Colon (tissue), 2 donors: ENCODE data around the gene ASB3.
"Not testable (repeated sequence)": the region's sequence is repeated elsewhere in the genome, so short reads cannot be mapped to it uniquely, and the experiment has no call there.

Source experiments
- FAIRE-seq: peaks from 2 replicates; lab custom pipeline; 2012; peaks lifted over from hg19 to GRCh38; lab: Jason Lieb, UNC
- donor health status: control.
- donor health status: control.

Gene ASB3

DNA sequence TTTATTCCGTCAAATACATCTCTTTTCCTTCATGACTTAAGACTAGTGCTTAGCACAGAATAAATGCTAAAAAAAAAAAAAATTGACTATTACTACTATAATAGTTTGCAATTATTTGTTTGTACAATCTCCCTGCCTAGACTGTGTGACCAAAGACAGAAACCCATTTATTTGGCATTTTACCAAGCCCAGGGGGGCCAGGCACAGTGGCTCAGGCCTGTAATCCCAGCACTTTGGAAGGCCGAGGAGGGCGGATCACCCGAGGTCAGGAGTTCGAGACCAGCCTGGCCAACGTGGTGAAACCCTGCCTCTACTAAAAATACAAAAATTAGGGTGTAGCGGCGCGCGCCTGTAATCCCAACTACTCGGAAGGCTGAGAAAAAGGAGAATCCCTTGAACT is 1.4 kb downstream of the ASB3 start:
- no peak for FAIRE-seq

DNA sequence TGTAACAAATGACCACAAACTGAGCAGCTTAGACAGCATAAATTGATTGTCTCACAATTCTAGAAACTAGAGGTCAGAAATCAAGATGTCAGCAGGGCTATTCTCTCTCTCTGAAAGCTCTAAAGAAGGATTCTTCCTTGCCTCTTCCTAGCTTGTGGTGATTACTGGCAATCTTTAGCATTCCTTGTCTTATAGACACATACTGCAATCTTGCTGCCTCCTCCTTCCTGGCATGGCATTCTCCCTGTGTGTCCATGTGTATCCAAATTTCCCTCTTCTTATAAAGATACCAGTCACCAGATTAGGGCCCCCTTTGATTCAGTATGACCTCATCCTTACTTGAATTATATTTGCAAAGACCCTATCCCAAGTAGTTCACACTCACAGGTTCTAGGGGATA is 2.3 kb downstream of the ASB3 start:
- FAIRE-seq: no peak

- no peak for FAIRE-seq
Measured at GRCh38 chr2:53782676-53783075, 4.1 kb downstream of the ASB3 start.

DNA sequence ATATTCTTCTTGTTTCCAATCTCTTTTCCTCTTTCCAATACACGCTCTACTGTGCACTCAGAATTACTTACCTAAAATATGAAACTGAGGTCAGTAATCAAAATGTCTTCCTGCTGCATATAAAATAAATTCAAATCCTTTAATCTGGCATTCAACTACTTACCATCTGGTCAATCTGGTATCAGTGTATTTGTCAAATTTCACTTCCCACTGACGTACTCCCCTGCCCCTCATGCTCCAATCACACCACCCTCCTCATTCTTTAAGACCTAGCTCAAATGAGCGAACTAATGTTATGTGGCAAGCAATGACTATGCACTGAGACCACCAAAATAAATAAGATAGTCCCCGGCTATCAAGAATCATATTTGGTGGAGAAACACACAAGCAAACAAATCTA is 6.7 kb downstream of the ASB3 start:
- no peak for FAIRE-seq

DNA sequence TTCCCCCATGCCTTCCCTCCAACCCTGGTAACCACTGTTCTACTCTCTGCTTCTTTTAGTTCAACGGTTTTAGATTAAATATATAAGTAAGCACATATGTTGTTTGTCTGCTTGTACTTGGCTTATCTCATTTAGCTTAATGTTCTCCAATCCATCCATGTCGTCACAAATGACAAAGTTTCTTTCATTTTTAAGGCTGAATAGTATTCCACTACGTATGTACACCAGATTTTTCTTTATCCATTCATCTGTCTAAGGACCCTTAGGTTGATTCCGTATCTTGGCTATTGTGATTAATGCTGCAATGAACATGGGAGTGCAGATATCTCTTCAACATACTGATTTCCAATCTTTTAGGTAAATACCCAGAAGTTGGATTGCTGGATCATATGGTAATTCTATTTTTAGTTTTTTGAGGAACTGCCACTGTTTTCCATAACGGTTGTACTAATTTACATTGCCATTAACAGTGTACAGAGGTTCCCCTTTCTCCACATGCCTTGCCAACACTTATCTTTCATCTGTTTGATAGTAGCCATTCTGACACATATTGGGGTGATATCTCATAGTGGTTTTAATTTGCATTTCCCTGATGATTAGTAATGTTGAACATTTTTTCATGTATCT is 8.1 kb downstream of the ASB3 start:
- no peak for FAIRE-seq

- no peak for FAIRE-seq
Measured at GRCh38 chr2:53777134-53777533, 9.6 kb downstream of the ASB3 start.

DNA sequence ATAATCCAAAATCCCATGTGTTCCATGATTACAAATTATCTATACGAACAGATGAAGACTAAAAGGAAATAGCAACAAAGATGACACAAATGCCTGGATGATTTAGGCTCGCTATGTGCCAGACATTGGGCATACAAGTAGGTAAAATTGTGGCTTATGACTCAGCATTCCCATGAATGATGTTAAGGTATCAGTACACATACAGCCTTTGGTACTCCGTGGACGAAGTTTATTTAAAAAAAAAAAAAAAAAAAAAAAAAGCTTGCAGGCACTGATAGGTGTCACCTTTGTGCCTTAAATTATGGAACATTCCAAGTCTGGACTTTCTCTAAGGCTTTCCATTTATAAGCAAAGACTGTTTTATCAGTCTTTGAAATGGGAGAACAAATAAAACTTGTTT is 16.5 kb downstream of the ASB3 start:
- no peak for FAIRE-seq

- FAIRE-seq: no peak
Measured at GRCh38 chr2:53769318-53769945, 17.3 kb downstream of the ASB3 start.

GRCh38 chr2:53768242-53768542 is 18.6 kb downstream of the ASB3 start:
- FAIRE-seq: no peak

DNA sequence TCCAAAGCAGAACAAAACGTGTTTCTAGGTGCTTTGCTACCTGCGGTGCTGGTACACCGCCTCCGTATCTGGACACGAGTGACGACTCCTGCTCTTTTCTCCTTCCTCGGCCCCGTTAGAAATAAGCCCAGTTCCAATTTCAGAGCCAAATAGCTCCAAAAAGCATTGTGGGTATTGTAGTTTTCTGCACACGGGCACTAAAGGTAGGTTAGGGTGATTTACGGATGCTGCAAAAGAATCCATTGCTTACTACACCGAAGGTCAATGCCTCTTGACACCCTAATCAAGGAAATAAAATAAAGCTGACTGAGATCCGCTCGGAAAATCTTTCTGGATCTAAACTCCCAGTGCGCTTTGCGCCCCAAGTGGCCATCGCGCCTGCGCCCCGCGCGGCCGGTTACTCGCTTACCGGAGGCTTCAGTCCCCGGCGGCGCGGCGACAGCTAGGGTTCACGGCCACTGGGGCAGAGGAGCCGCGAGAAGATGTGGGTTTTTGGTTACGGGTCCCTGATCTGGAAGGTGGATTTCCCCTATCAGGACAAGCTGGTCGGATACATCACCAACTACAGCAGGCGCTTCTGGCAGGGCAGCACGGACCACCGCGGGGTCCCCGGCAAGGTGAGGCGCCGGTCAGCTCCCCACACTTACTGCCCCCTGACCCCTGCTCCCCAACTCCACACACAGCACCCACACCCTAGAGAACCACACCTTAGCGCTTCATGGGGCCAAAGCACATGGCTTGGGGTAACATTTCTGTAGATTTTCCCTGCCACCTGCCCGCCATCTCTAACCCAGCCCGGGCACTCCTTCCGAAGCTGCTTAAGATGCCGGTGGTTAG is 19.1 kb downstream of the ASB3 start, which contains the start of gene CHAC2:
TSS of gene CHAC2 (plus strand) at position 400 of the 837 bp plus-strand sequence. CDS start at position 483, 83 bp downstream.
- no peak for FAIRE-seq

DNA sequence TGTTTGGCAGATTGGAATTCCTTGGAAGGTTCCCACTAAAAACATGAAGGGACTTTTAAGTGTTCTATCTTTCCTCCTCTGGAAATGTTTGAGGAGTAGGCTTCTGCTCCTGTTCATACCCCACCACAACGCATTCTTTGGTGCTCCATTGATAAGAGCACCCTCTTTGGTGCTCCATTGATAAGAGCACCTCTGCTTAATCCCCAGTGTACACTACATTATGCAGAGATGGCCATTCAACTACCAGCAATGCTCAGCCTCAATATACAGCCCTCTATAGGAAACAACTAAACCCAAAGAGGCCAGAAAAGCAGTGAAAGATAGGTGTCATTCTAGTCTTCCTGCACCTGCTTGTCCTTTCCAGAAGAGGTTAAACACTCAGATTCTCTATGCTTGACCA is 21.0 kb downstream of the ASB3 start:
- FAIRE-seq: no peak

DNA sequence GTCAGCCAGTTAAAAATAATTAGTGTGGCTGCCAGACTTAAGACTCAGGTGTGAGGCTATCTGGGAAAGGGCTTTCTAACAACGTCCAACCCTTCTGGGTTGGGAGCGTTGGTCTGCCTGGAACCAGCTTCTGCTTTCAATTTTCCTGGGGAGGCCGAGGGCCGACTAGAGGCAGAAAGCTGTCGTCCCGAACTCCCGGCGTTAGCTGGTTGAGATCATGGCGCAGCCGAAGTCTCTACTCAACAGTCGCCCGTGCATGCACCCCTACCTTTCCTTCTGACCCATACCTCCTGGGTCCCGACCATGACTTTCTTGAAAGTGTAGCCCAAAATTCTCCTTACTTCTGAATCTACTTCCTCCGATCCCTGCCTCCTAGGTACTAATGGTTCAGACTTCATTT is 29.5 kb downstream of the ASB3 start:
- not testable (repeated sequence) for FAIRE-seq

DNA sequence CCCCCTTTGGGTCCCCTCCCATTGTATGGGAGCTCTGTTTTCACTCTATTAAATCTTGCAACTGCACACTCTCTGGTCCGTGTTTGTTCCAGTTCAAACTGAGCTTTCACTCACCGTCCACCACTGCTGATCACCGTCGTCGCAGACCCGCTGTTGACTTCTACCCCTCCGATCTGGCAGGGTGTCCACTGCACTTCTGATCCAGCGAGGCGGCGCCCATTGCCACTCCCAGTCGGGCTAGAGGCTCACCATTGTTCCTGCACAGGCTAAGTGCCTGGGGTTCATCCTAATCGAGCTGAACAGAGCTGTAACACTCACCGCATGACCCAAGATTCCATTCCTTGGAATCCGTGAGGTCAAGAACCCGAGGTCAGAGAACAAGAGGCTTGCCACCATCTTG is 30.1 kb downstream of the ASB3 start:
- FAIRE-seq: no peak

DNA sequence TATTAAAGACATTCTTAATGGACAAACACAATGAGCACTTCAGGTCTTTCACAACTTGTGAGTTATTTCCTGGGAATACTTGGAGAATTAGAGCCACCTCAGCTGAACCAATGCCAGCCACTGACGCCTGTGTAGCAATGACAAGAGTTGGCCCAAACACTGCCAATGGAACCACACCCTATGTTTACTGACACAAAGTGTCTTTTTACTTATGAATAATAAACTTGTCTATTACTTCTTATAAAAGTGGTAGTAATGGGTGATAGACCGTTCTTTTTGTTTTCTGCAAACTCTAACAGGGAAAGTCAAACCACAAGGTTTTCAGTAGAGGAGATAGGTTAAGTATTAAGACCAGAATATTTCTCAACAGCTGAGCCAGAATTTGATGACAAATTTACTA is 31.6 kb downstream of the ASB3 start:
- no peak for FAIRE-seq

- no peak for FAIRE-seq
Measured at GRCh38 chr2:53753041-53753440, 33.7 kb downstream of the ASB3 start.

DNA sequence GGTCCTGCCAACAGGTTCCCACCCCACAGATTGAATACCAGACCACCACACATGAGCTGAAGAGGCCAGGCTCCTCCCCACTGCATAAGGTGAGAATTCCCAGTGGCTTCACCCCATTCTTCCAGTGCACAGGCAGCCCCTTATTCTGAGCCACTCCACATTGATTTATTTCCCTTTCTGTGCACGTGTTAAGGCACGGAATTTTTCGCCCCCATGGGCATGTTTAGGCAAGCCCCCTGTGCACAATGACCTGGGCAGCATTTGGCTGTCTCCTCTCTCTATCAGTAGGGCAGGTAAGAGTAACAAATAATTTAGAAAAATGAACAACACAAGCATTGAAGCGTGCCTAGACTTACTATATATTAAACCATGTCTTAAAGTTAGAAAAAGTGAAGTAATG is 34.4 kb downstream of the ASB3 start:
- FAIRE-seq: no peak

DNA sequence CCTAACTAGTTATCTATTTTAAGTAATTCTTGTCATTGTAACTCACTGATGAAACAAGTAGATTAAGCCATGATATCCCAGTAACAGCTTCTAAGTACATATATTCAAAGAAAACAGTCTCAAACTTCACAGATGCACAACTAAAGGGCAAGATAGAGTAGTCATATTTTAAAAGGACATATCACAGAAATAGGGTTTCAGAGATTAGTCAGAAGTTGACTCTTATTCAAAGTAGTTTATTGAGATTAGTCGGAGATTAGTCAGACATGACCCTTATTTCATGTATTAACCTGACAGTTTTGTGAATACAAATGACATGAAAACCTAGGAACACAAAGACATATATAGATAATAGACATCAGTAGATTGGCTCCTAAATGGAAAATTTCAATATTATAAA is 35.0 kb downstream of the ASB3 start:
- no peak for FAIRE-seq

DNA sequence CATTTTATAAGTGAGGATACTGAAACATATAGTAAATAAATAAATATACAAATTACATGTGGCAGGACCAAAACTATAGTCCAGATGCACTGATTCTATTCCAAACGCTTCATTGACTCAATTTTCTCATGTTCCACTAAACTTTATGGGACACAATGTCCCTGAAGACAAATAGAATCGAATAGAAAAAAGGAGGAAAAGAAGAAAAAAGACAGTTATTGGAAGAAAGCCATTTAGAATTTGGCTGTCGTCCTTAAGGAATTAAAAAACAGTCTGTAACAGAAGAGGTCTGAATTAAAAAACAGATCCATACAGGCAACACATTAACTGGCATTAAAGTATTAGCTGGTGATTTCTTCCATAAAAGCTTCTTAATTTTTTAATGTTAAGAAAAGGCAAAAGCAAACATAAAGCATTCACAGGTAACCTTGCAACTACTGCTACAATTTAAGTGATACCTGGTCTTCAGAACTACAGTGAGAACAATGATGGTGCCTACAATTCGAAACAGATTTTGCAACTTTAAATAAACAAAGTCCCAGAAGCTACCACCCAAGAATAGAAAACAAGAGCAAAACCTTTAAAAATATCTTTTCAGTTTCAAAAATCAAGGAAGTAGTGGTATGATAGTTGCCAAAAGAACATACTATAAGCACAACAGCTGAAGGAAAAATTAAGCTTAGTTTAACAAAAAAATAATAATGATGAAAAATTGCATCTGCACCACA is 36.5 kb downstream of the ASB3 start:
- FAIRE-seq: no peak

- FAIRE-seq: peak; percentile 14
Measured at GRCh38 chr2:53744395-53745065, 42.2 kb downstream of the ASB3 start.

- no peak for FAIRE-seq
Measured at GRCh38 chr2:53740170-53740569, 46.6 kb downstream of the ASB3 start.

- FAIRE-seq: no peak
Measured at GRCh38 chr2:53739032-53739431, 47.7 kb downstream of the ASB3 start.

- FAIRE-seq: no peak
Measured at GRCh38 chr2:53737091-53737490, 49.7 kb downstream of the ASB3 start.
